NK-92 (cell line): ENCODE results near the gene MYOG.

Source experiments
- DNase-seq: peaks from one replicate; lab custom pipeline; 2025; ENCODE audit not compliant: unreplicated experiment; lab: John Stamatoyannopoulos, UW

MYOG gene

DNA sequence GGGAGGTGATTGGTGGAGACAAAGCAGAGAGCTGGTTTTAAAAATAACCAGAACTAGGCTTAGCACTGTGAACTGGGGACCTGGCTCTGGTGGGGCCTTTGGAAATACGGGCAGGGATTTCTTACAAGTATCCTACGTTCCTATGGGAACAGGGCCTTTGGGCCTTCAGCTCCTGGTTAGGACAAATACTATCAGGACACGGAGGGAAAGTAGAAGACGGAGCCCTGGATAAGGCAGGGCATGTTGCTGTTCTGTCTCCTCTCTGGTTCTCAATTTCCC, 5.3 kb upstream of the MYOG start:
- no peak for DNase-seq

DNA sequence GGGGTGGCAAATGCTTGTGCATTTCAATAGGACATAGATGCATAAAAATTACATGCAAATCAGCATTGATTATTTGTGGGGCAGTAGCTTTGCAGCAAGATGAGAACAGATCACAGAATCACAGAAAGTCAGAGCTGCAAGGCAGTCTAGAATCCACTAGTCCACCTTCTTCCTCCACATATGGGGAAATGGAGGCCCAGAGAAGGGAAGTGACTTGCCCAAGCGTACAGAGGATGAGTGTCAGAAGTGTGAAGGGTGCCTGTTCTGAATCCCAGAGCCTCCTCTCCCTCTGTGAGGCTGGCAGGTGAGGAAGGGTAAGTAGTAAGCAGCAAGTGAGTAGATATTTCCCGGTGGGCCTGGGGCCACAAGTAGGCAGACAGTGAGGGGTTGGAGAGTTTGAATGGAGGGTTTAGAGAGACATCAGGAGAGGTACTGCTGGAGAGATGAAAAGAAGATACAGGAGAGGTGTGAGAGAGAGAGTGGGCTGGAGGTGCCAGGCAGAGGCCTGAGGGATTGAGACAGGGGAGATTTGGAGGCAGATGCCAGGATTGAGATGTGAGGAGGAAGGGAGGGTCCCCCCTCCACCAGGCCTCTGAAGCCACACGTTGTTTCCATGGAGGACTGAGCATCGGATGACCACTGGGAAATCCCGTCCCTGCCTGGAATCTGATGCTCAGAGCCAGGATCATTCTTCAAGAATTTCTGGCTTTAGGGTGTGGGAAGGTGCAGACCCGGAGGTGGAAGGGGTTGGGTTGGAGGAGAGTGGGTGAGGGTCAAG, 4.8 kb upstream of the MYOG start:
- no peak for DNase-seq

DNA sequence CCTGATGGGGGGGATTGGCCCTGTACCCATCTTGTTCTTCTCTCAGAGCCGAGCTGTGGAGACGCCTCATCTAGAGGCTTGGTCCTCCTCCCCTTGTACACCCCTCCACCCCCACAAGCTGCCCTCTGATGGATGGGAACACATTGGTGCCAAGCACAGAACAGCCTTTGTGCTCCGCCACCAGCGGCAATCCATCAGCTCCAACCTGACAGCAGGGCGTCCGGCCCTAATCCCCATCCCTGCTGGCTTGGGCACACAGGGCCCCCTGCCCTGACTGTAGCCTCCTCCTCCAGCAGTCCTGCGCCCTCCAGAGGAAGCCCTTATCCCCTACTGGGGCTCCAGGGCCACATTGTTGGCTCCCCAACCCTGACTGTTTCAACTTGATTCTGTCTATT, 3.8 kb upstream of the MYOG start:
- DNase-seq: no peak

DNA sequence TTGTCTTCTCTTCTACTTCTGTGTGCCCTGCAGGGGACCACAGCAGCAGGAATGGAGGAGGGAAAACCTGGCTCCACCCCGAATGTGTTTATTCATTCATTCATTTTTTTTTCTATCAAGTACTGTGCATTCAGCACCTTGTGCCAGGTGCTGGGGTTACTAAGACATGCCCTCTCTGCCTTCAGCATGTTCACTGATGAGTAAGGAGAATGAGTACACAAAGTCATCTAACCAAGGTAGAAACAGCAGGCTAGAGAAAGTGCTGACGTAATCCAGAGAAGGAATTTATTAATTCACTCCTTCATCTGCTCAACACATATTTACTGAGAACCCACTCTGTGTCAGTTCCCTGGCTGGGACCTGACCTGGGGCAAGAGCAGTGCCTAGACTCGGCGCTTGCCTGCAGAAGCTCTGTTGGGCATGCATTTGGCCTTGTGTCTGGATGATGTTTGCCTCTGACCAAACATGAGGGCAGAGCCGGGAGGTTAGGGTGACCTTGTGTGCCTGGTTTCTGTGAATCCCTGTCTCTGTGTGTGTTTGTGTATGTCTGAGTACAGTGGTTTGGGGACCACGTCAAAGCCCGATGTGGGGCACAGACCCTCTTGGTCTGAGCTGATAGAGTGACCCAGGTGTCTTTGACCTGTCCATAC, 3.3 kb upstream of the MYOG start:
- DNase-seq: no peak

DNA sequence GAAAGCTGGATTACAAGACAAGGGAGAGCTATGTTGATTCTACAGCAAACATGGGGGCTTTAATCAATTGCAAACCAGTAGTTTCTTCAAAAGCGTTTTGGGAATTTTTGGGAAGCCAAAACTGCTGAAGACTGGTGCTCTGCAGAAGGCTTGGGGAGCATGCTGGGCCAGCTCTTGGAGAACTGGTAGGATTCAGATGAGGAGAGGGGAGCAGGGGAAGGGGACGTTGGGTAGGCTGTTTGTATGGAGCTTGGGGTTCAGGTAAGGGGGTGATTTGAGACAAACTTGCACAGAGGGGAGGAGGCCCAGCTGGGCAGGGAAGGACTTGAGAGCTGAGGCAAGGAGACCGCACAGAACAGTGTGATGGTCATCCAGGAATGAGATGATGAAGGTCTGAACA, 2.6 kb upstream of the MYOG start:
- DNase-seq: no peak

DNA sequence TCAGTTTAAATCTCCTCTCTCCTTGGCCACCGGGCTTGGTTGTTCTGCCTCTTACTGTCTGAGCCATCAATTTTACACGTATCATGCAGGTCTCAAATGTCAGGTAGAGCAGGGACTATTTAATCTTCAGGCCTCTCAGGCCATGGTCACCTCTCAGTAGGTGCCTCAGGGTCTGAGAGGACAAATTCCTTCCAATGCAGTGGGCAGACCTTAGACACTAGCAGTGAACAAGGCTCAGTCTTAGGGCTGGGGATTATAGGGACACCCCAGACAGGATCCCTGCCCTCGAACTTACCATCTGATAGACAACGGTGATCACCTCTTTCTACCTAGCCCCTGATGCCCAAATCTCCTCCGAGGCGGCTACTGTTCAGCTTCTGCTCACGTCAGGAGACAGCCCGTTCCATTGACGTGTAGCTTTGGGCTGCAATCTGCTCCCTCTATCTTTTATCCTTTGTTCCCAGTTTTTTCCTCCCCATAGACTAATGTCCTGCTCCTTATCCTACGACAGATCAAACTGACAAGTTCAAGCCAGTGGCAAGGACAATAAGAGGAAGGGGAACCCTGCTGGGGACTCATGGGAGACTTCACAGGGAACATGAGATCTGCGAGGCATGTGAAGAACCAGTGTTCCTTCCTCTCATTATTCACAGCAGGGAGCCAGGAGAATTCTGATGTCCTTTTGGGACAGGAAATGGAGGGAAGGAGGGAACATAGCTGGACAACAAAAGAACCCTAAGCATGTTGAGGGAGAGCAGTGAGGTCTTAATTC, 1.4 kb upstream of the MYOG start:
- no peak for DNase-seq

DNA sequence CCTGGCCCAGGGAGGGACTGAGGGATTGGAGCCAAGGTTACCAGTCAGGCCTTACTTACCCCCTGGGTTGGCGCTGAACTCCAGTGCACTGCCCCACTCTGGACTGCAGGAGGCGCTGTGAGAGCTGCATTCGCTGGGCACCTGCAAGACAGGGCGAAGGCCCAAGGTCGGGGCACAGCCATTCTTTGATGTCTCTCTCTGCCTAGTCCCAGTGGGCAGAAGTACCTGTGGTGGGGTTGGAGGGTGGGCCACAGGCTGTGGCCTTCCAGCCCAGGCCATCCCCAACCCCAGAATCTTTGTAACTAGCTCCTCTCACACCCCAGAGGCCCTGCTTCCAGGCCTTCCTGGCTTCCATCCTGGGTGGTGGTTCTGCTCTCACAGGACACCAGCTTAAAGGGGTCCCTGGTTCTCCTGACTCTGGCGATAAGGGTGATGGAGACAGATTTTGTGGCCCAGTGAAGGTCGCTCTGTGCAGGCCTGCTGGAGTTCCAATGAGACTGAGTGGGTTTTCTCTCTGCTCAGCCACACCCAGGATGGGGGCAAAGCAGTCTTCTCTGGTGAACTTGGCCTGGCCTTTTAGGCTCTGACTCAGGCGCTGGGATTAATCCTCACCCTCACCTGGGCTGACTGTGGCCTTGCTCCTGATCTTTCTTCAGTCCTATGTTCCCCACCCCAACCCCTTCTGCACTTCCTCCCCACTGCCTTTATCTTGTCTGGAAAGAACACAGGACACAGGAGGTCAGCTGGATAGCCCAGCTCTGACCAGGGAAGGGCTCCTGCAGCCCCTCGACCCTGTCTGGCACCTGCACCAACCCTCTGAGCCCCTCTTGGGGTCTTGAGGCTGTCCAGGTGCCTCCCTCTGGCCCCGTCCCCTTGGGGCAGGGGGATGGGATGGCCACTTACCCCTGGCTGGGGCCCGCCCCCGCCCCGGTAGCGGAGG, 954 bp downstream of the MYOG start:
- DNase-seq: no peak

DNA sequence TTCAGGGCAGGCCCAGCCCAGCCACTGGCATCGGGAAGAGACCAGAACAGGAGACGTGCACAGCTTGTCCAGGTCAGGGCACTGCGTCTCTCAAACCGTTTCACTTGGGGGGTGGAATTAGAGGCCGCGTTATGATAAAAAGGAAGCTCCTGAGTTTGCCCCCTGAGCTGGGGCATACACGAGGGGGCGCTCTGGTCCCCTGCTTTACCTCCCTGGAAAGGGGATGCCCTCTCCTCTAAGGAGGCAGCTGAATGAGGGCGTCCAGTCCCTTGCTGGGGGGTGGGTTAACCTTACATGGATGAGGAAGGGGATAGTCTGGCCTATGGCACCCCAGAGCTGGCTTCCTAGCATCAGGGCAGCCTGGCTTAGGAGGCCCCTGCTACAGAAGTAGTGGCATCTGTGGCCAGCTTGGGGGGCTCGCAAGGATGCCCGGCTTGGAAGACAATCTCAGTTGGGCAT, 2.3 kb downstream of the MYOG start:
- no peak for DNase-seq

DNA sequence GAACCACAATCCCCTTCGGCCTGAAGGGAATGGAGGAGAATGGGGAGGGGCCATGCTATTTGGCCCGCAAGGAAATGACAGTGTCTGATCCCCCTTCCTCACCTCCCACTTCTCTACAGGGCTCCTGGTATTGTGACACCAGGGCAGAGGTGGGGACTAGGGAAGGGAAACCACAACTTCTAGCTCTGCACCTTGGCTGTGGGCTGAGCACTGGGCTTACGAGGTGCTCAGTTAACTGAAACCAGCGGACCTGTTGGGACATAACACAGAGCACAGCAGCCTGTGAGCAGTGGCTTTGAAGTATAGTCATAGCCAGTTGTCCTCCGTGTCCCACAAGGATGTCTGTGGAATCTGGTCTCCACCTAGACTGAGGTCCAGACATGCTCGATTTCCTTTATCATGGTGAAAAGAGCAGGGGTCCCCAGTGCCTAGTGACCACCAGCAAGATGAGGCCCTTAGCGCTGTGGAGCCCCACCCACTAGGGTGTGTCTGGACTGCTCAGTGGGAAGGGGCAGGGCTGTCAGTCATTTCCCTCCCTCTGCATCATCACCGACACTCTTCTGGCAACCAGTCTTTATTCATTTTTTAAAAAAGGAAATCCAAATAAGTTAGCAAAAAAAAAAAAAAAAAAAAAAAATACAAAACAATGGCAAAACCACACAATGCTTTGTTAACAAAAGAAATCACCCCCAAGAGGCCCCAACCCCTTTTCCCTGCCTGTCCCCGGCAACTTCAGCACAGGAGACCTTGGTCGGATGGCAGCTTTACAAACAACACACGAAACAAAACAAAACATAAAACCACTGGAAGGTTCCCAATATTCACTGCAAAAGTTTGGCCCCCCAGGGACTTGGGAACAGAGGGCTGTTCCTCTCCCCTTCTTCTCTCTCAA, 3.0 kb downstream of the MYOG start:
- DNase-seq: no peak

DNA sequence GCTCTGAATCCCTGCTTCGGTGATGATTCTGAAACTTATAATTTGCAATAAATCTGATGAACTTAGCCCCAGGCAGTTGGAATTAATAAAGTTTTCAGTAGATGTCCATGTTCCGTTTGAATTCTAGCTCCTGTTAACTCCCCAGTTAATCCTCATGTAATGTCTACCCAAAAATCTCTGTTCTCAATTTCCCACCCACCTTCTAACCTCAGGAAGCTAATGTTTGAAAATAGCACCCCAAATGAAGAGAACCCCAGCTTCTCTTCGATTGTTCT, 3.6 kb downstream of the MYOG start:
- DNase-seq: no peak

DNA sequence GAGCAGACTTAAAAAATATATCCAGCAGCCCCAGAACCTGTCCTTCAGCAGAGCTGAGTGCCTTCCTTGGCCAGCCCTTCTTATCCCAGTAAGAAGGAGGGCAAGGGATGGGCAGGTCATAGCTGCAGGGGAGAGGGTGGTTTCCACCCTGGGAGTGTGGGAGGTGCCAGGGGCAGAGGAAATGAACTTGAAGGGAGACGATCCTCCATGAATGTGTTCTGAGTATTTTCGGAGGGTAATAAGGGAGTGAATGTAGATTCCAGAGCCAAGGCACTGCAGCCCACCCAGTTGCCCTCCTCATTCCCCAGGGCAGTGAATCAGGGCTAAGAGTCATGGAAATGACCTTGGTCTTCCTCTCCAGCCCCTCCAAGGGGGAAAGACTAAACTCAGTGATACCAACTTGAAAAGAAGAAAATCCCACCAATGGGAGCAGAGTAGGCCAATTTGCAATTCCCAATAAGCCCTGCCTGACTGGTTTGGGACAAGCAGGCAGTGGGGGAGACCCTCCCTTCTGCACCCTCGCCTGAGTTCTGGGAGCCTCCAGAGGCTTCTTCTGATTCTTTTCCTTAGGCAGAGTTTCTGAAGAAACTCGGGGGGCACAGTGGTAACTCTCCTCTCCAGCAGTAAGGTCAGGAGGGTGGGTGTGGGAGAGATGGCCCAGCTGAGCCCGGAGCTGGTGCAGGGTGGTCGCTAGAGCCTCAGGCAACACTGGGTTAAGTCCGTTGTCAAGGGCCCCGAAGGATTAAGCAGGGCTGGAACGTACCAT, 4.2 kb downstream of the MYOG start:
- DNase-seq: no peak

DNA sequence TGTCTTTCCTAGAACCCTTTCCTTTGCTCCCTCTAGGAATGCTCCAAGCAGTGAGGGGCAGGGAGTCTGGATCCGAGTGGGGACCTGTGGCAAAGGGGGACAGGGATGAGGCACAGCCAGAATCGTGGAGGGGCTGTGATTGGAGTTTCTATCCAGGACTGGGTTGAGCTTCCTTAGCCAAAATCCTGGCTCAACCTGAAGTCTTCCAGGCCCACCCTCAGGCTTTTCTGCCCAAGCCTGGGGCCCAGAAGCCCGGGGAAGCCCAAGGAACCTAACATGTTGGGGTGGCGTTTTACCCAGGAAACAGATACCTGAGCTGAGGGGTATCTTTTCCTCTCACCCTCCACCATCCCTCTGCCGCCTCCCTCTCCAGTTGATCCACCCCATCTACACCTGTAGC, 5.4 kb downstream of the MYOG start:
- no peak for DNase-seq

DNA sequence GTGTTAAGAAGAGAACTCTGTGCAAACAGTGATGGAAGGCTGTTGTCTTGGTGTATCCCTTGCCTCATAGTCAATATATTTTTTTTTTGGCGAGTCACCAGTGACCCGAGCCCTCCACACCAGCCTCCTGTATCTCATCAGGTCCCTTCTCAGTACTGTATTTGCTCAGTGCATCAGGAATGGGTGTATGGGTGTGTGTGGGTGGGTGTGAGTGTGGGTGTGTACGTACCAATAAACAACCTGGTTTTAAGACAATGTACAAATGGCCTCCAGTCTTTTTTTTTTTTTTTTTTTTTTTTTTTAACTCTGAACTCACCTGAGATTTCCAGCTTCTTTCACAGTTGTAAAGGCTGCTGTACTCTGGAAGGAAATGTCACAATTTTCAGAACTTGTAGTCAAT, 7.3 kb downstream of the MYOG start:
- no peak for DNase-seq

DNA sequence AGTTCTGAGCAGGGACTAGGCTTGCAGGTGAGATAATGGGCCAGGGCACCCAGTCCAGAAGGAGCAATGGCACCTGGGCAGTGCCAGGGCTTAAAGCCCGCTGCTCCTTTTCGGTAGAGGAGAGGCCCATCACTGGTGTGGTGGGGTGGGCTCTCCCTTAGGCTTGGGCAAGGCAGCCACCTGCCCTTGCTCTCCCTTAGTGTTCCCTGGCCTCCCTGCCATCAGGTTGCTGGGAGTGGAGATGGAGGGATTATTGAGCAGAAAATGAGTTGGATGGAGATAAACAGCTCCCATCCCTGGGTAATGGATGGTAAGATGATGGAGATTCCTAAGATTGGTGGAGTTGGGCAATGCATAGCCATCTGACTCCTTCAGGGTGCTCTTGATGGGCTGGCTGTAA, 7.9 kb downstream of the MYOG start:
- DNase-seq: no peak

DNA sequence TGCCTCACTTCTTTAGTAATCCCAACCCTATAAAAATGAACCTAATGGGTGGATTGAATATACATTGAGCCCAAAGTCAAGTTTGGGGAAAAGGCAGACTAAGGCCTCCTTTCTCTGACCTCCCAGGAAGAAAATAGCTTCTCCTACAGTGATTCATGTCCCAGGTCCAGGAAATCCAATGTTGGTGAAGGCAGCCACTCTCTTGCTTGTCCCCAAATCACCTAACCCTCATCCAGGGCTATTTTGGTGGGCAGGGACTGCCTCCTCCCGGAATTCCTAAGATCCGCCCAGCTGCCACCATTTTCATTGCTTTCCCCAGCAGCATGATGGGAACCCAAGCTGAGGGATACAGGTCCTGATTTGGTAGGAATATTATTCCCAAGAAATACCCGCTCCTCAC, 8.4 kb downstream of the MYOG start:
- no peak for DNase-seq

DNA sequence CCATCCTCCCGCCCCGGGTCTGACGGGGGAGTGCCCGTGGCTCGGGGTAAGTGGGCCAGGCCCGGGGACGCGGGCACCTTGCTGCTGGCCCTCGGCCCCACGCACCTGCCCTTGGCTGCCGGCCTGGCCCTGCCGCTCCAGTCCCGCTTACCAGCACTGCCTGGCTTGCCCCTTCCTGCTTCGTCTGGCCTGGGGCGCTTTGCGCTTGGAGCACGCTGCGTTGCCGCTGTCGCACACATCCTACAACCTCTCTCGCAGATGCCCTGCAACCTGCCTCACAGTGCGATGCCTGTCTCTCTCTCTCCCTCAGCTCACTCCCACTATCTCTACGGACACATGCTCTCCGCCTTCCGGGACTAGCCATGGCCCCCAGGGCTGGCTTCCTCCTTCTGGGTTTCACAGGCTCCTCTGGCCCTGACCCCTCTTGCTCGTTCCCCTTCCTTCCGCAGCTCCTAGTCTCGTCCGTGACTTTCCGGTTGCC, 9.7 kb downstream of the MYOG start:
- no peak for DNase-seq

DNA sequence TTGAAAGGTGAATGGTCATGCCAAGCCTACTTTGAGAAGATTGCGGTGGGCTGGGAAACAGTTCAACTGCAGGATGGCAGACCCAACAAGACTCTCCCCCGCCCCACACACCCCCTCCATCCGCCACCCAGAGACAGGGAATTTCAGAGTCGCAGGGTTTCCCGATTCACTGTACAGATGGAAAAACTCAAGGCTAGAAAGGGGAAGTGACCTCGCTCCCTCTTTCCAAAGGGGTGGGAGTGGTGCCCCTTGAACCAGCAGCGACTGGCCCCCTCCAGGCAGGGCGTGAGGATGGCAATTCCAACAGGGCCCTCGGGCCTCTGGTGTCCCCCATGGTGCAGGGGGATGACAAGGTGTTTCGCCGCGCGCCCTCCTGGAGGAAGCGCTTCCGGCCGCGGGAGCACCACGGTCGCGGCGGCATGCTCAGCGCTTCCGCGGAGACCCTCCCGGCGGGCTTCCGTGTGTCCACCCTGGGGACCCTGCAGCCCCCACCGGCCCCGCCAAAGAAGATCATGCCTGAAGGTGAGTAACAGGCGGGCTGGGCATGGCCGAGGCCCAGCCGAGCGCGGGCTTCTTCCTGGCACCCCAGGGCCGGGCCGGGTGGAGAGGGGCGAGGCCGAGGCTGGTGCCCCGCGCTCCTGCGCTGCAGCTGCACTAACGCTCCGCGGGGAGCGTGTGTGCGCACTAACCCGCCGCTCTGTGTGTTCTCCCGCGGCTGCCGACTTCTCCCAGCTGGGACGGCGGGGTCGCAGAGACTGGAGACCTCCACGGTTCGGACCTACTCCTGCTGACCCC, 10.4 kb downstream of the MYOG start:
- no peak for DNase-seq

DNA sequence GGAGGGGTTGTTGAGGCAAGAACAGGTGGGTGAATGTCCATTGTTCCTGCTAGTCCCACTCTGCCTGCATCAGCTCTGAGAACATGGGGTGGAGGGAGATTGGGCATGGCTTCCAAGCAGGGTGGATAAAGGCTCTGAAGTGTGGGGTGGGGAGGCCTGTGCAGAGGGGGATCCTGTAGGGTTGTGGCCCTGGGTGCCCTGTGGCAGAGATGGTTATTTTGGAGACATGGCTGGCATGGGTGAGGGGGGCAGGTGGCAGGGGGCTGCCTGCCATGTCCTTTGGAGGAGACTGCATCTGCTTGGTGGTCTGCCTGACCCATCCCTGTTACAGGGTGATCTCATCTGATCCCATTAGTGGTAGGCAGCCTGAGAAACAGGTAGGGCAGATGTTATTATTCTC, 11.2 kb downstream of the MYOG start:
- no peak for DNase-seq

DNA sequence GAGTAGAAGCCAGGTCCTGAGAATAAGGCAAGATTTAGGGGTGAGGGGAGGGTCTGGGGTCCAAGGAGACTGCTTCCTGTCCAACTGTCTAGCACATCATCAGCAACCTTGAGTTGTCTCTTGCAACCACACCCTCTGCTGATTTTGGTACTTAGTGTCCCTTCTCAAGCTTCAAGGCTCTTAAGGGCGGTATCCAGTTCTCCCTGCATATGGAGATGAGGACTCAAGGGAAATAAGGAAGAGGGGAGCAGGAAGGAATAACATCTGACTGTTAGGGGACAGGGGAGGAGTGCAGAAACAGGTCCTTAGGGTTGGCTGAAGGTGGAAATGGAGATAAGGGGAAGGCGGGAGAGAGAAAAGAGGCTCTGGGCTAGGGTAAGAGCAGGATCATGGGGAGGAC, 12.3 kb downstream of the MYOG start:
- no peak for DNase-seq
